ENCODE results near the gene ETFA.
A peak's percentile ranks its signal among the peaks of the same experiment; 100 is the strongest.

The ETFA gene

GRCh38 chr15:76311100-76311953 lies at the start of gene ETFA:
Gene ETFA, minus strand, starts transcription at chr15:76311469. Its CDS starts 81 bp downstream, at chr15:76311388.
- DNase-seq, result peak; percentile 90

- DNase-seq, result no peak
Observed at GRCh38 chr15:76360416-76360815, 49.1 kb upstream of the ETFA start.

GRCh38 chr15:76359152-76359551 lies 47.9 kb upstream of the ETFA start:
- no peak for DNase-seq

GRCh38 chr15:76358453-76358852 lies 47.2 kb upstream of the ETFA start:
- no peak for DNase-seq

- no peak for DNase-seq
Observed at GRCh38 chr15:76354823-76355440, 43.7 kb upstream of the ETFA start.

- DNase-seq, result no peak
Observed at GRCh38 chr15:76353903-76354302, 42.6 kb upstream of the ETFA start.

- no peak for DNase-seq
Observed at GRCh38 chr15:76353023-76353577, 41.8 kb upstream of the ETFA start.

GRCh38 chr15:76349301-76350070 lies 38.2 kb upstream of the ETFA start:
- DNase-seq, result no peak

GRCh38 chr15:76347482-76348055 lies 36.3 kb upstream of the ETFA start:
- DNase-seq, result no peak

GRCh38 chr15:76346669-76347481 lies 35.6 kb upstream of the ETFA start:
- DNase-seq, result no peak

GRCh38 chr15:76345880-76346668 lies 34.8 kb upstream of the ETFA start:
- DNase-seq, result no peak

- no peak for DNase-seq
Observed at GRCh38 chr15:76345583-76345879, 34.3 kb upstream of the ETFA start.

- no peak for DNase-seq
Observed at GRCh38 chr15:76344893-76345582, 33.8 kb upstream of the ETFA start.

- DNase-seq, result no peak
Observed at GRCh38 chr15:76343313-76343996, 32.2 kb upstream of the ETFA start.

GRCh38 chr15:76342382-76343201 lies 31.3 kb upstream of the ETFA start:
- no peak for DNase-seq

- no peak for DNase-seq
Observed at GRCh38 chr15:76342058-76342381, 30.8 kb upstream of the ETFA start.

- DNase-seq, result peak; percentile 32
Observed at GRCh38 chr15:76341366-76342057, 30.2 kb upstream of the ETFA start.

- DNase-seq, result peak; percentile 27
Observed at GRCh38 chr15:76340803-76341365, 29.6 kb upstream of the ETFA start.
